Islet precursor cell (in vitro differentiated cells): Measurements from ENCODE around the gene CHEK1.
"Not testable (repeated sequence)": the region's sequence is repeated elsewhere in the genome, so short reads cannot be mapped to it uniquely, and the experiment has no call there.

Experiments
- DNase-seq: peaks from one replicate; pipeline ENCODE4 v3.0.0-alpha.2; 2018

The CHEK1 gene

DNA sequence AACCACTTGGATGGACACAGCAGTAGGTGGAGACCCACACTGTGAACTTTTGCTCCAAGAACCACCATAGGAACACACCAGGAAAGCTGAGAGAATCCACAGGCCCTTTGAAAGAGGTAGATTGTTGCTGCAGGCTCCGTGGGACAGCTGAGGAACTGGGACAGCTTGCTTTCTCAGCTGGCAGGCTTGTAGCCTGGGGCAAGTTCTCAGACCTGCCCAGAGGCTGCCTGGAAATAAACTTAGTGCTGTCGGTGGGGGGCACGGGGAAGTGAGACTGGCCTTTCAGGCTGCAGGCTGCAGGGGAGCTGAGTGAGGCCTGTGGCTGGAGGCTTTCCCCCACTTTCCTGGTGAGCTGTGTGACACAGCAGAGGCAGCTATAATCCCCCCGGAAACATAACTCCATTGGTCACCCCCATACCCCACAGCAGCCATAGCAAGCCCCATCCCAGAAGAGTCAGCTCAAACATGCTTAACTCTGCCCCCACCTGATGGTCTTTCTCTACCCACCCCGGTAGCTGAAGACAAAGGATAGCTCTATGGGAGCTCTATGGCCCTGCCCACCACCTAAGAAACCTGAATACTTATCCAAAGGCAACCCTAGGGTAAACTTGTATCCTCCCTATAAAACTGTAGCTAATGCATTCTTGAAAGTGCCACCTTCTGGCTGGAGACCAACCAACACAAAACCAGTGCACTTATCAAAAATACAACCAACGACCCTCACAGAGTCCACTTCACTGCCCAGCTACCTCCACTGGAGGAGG lies 77.1 kb downstream of the CHEK1 start:
- DNase-seq = no peak

DNA sequence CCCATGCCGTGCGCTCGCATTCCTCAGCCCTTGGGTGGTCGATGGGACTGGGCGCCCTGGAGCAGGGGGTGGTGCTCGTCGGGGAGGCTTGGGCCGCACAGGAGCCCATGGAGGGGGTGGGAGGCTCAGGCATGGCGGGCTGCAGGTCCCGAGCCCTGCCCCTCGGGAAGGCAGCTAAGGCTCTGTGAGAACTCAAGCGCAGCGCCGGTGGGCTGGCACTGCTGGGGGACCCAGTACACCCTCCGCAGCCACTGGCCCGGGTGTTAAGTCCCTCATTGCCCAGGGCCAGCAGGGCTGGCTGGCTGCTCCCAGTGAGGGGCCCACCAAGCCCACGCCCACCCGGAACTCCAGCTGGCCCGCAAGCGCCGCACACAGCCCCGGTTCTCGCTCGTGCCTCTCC lies 79.7 kb downstream of the CHEK1 start:
- not testable (repeated sequence) for DNase-seq

DNA sequence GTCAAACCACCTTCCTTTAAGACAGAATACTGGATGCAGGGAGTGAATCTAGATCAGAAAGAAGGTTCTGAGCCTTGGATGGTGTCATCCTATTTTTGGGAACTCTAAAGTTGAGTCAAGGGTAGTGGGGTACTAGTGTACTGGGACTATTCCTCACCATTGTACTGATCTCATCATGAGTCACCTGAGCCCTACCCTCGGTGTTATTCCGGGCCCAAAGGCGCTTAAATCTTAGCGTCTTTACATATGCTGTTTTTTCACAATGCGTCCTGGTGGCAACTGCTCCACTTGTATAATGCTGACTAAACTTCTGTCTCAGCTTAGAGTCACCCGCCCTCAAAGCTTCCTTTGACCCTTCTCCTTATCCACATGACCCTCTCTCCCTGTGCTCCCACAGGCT lies 95.8 kb downstream of the CHEK1 start:
- no peak for DNase-seq

DNA sequence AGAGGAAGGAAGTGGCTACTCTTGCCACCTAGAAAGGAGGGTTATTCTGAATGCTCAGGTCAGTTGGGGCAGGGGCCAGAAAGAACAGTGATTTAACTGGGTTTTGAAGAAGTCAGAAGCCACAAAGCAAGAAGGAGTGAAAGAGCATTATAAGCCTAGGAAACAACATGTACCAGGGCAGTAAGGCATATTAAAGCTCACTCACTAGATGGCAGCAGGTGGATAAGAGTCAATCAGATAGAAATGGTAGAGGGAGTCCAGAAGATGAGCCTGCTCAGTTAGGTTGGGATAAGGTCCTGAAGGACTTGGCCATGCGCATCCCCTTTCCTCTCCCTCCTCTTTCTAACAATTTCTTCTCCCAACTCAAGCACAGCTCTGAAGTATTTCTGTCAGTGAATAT lies 99.2 kb downstream of the CHEK1 start:
- DNase-seq = no peak
